GM23338 (cell line): Measurements from ENCODE around the gene PRDM11. TPM values are rescaled to one million over a fixed set of nuclear protein-coding genes. Genes with fewer than 3 reads are reported as not detected.

Source experiments
- ATAC-seq: fragments of 200-7000 bp; cut with Tn5 transposase; 3 replicates; pipeline ENCODE4 v1.9.1; 2020
- DNase-seq: peaks from one replicate; pipeline ENCODE4 v3.0.0-alpha.2; 2015; ENCODE audit warnings: low spot score
- H2AFZ ChIP-seq: fragments of 200-600 bp; sonication (generic); 2 replicates; pipeline ENCODE4 v1.8.0; 2016; ENCODE audit warnings: antibody characterized with exemption, mild to moderate bottlenecking, moderate library complexity
- H3F3A ChIP-seq: fragments of 200-600 bp; sonication (generic); replicated peaks from 2 replicates; pipeline ENCODE4 v1.8.0; 2017; ENCODE audit warnings: antibody characterized with exemption, mixed run types, low read depth
- H3K27ac ChIP-seq: fragments of 200-600 bp; sonication (generic); 2 replicates; pipeline ENCODE4 v1.6.1; 2016; ENCODE audit warnings: low read depth
- H3K27me3 ChIP-seq: fragments of 200-600 bp; sonication (generic); 2 replicates; pipeline ENCODE4 v1.8.0; 2016; ENCODE audit warnings: mild to moderate bottlenecking, mixed run types, moderate library complexity; ENCODE audit not compliant: insufficient read depth
- H3K36me3 ChIP-seq: fragments of 200-600 bp; sonication (generic); 2 replicates; pipeline ENCODE4 v1.8.0; 2016; ENCODE audit warnings: mild to moderate bottlenecking; ENCODE audit not compliant: insufficient read depth
- H3K4me1 ChIP-seq: fragments of 200-600 bp; sonication (generic); 2 replicates; pipeline ENCODE4 v1.8.0; 2016; ENCODE audit warnings: mild to moderate bottlenecking, moderate library complexity; ENCODE audit not compliant: insufficient read depth
- H3K4me2 ChIP-seq: fragments of 200-600 bp; sonication (generic); 2 replicates; pipeline ENCODE4 v1.7.1; 2017; ENCODE audit warnings: mixed run types
- H3K4me3 ChIP-seq: fragments of 200-600 bp; sonication (generic); 2 replicates; pipeline ENCODE4 v1.6.1; 2016; ENCODE audit warnings: mixed run types
- H3K79me2 ChIP-seq: fragments of 200-600 bp; sonication (generic); replicated peaks from 2 replicates; pipeline ENCODE4 v1.8.0; 2017; ENCODE audit warnings: mild to moderate bottlenecking; ENCODE audit not compliant: insufficient read depth
- H3K9me2 ChIP-seq: fragments of 200-600 bp; sonication (generic); 2 replicates; pipeline ENCODE4 v1.8.0; 2017; ENCODE audit not compliant: insufficient read depth
- H4K20me1 ChIP-seq: fragments of 200-600 bp; sonication (generic); replicated peaks from 2 replicates; pipeline ENCODE4 v1.8.0; 2017; ENCODE audit warnings: mild to moderate bottlenecking; ENCODE audit not compliant: insufficient read depth
- H3K27ac Mint-ChIP-seq: 2 replicates; pipeline ENCODE4 v1.8.0; 2020; ENCODE audit warnings: inconsistent platforms, mild to moderate bottlenecking, moderate library complexity, mixed read lengths
- H3K27me3 Mint-ChIP-seq: 3 replicates; pipeline ENCODE4 v1.8.0; 2022; ENCODE audit warnings: low read depth, mild to moderate bottlenecking, moderate library complexity, mixed read lengths, inconsistent platforms; ENCODE audit not compliant: insufficient read depth, poor library complexity
- H3K36me3 Mint-ChIP-seq: 3 replicates; pipeline ENCODE4 v1.8.0; 2021; ENCODE audit warnings: low read depth, mild to moderate bottlenecking, inconsistent platforms, moderate library complexity, mixed read lengths
- H3K4me1 Mint-ChIP-seq: 3 replicates; pipeline ENCODE4 v1.8.0; 2020; ENCODE audit warnings: mild to moderate bottlenecking, inconsistent platforms, mixed read lengths
- H3K4me3 Mint-ChIP-seq: 3 replicates; pipeline ENCODE4 v1.8.0; 2021; ENCODE audit warnings: moderate library complexity, mild to moderate bottlenecking, inconsistent platforms, mixed read lengths
- H3K9me3 Mint-ChIP-seq: 3 replicates; pipeline ENCODE4 v1.8.0; 2020; ENCODE audit warnings: moderate library complexity, mild to moderate bottlenecking, inconsistent platforms, mixed read lengths
- EZH2 ChIP-seq: fragments of 200-600 bp; sonication (generic); IDR thresholded peaks from one replicate; pipeline ENCODE4 v1.8.0; 2017; ENCODE audit warnings: antibody characterized with exemption, mild to moderate bottlenecking, low read depth; ENCODE audit not compliant: unreplicated experiment
- EZH2phosphoT487 ChIP-seq: fragments of 200-600 bp; sonication (generic); IDR thresholded peaks from one replicate; pipeline ENCODE4 v1.8.1; 2018; ENCODE audit warnings: antibody characterized with exemption; ENCODE audit not compliant: unreplicated experiment
- NANOG ChIP-seq: IDR thresholded peaks from 2 replicates; pipeline ENCODE4 v1.6.1; 2016; ENCODE audit warnings: antibody characterized with exemption, borderline replicate concordance
- POLR2AphosphoS5 ChIP-seq: IDR thresholded peaks from 2 replicates; pipeline ENCODE4 v1.6.1; 2016; ENCODE audit warnings: antibody characterized with exemption, low read depth
- ZNF114 ChIP-seq: fragments of 250-450 bp; sonication (Bioruptor Pico); IDR thresholded peaks from 2 replicates; pipeline ENCODE4 v1.5.0; 2020; ENCODE audit warnings: mild to moderate bottlenecking, moderate library complexity
- ZNF331 ChIP-seq: fragments of 250-450 bp; sonication (Bioruptor Pico); IDR thresholded peaks from 2 replicates; pipeline ENCODE4 v1.5.0; 2020; ENCODE audit warnings: low read depth, mild to moderate bottlenecking, moderate library complexity
- polyA plus RNA-seq: library from polyadenylated mRNA; unstranded; fragments of >200 nt; fragmentation: Nextera tagmentation; extraction: Ambion mirVana; gene quantifications from 2 replicates; pipeline ENCODE4 v1.2.1, GENCODE V29; 2016
- total RNA-seq: library from RNA; depleted of rRNA; stranded (reverse); fragments of >200 nt; shearing (Covaris generic); gene quantifications from 2 replicates; pipeline ENCODE4 v1.2.3, GENCODE V29; 2014
- TF ChIP-seq, protein P1 (sequence below), 2 experiments: fragments of 200-600 bp in 1 of 2; sonication (generic) in 1 of 2; conservative IDR thresholded peaks; 2 replicates each; pipeline versions ENCODE4 v1.5.1 to v1.6.1; 2016 to 2017; ENCODE audit warnings: antibody characterized with exemption in 2 of 2, low read depth in 2 of 2, mild to moderate bottlenecking in 2 of 2, moderate library complexity in 1 of 2
- TF ChIP-seq, protein P2 (sequence below): IDR thresholded peaks from one replicate; pipeline ENCODE4 v1.6.1; 2018; ENCODE audit warnings: antibody characterized with exemption; ENCODE audit not compliant: unreplicated experiment
- TF ChIP-seq, protein P3 (sequence below): IDR thresholded peaks from 2 replicates; pipeline ENCODE4 v1.6.1; 2016; ENCODE audit warnings: antibody characterized with exemption

Gene PRDM11
- total and polyA plus RNA-seq, 2 experiments from 2014 or later, result 0.97 to 10.4 TPM

DNA sequence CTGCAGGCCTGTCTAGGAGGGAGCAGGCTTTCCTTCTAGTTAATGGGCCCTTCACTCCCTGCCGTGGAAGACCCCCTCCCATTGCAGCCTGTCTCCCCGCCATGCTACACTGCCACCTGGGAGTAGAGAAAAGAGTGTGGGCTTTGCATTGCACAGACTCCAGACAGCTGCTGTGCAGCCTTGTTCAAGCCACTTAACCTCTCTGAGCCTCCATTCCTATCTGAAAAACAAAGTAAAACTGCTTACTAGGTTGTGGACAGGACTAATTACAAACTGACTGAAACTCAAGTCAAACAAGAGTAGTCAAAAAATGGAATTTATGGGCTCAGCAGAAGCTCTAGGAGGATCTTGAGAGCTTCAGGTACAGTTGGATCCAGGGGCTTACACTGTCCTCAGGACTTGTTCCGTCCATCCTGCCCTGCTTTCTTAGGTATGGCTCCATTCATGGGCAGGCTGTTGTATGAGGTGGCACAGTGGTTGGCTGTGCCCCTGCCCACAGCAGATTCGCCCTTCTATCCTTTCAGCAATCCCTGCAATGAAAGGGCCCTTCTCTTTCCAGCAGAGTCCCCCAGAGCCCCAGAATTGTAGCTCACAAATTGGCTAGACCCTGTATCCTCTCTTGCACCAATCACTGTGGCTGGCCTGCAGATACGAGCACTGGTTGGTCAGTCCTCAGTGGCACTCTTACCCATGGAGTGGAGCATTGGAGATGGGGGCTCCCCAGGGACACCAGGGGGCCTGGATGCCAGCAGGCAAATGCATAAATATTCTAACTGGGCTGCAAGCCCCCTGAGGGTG lies 19.6 kb downstream of the PRDM11 start:
- no peak for DNase-seq

DNA sequence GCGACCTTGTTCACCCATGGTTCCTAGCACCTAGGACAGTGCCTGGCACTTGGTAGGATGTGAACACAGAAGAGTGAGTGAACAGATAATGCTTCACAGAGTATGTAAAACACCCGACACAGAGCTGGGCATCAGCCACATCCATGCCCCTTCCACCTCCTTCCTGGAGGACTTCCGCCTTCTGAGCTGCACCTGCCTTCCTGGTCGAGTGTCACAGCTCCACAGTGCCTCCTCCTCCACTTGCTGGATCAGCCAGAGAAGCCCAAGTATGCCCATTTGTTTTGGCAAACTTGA lies 20.1 kb downstream of the PRDM11 start:
- ATAC-seq (no peak), DNase-seq (no peak)
- Mint-ChIP-seq H3K27me3 (peaks cover 8% of the 10 kb centered on the region), H3K4me1 (peaks cover 15% of the 10 kb centered on the region), H3K9me3 (no peaks in the 10 kb centered on the region), H3K27ac (no peak overlapping the region), H3K4me3 (no peak overlapping the region), H3K36me3 (no peaks in the 10 kb centered on the region)
- no peaks in the 10 kb centered on the region; the same call in 1 of the 2 replicates for H4K20me1 ChIP-seq
- H3K27me3 ChIP-seq, result no peaks in the 10 kb centered on the region
- TF ChIP-seq, protein P1, sequence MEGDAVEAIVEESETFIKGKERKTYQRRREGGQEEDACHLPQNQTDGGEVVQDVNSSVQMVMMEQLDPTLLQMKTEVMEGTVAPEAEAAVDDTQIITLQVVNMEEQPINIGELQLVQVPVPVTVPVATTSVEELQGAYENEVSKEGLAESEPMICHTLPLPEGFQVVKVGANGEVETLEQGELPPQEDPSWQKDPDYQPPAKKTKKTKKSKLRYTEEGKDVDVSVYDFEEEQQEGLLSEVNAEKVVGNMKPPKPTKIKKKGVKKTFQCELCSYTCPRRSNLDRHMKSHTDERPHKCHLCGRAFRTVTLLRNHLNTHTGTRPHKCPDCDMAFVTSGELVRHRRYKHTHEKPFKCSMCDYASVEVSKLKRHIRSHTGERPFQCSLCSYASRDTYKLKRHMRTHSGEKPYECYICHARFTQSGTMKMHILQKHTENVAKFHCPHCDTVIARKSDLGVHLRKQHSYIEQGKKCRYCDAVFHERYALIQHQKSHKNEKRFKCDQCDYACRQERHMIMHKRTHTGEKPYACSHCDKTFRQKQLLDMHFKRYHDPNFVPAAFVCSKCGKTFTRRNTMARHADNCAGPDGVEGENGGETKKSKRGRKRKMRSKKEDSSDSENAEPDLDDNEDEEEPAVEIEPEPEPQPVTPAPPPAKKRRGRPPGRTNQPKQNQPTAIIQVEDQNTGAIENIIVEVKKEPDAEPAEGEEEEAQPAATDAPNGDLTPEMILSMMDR (conservative IDR thresholded peaks at IDR 0.05; ENCODE audit: low read depth in 2 of 2), result no peak
- TF ChIP-seq NANOG (no peak), ZNF331 (CRISPR knock-in tag) (no peak), EZH2phosphoT487 (no peak), ZNF114 (no peak), POLR2AphosphoS5 (no peak)
- TF ChIP-seq, protein P2, sequence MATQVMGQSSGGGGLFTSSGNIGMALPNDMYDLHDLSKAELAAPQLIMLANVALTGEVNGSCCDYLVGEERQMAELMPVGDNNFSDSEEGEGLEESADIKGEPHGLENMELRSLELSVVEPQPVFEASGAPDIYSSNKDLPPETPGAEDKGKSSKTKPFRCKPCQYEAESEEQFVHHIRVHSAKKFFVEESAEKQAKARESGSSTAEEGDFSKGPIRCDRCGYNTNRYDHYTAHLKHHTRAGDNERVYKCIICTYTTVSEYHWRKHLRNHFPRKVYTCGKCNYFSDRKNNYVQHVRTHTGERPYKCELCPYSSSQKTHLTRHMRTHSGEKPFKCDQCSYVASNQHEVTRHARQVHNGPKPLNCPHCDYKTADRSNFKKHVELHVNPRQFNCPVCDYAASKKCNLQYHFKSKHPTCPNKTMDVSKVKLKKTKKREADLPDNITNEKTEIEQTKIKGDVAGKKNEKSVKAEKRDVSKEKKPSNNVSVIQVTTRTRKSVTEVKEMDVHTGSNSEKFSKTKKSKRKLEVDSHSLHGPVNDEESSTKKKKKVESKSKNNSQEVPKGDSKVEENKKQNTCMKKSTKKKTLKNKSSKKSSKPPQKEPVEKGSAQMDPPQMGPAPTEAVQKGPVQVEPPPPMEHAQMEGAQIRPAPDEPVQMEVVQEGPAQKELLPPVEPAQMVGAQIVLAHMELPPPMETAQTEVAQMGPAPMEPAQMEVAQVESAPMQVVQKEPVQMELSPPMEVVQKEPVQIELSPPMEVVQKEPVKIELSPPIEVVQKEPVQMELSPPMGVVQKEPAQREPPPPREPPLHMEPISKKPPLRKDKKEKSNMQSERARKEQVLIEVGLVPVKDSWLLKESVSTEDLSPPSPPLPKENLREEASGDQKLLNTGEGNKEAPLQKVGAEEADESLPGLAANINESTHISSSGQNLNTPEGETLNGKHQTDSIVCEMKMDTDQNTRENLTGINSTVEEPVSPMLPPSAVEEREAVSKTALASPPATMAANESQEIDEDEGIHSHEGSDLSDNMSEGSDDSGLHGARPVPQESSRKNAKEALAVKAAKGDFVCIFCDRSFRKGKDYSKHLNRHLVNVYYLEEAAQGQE, result peak; percentile 41
- TF ChIP-seq, protein P3, sequence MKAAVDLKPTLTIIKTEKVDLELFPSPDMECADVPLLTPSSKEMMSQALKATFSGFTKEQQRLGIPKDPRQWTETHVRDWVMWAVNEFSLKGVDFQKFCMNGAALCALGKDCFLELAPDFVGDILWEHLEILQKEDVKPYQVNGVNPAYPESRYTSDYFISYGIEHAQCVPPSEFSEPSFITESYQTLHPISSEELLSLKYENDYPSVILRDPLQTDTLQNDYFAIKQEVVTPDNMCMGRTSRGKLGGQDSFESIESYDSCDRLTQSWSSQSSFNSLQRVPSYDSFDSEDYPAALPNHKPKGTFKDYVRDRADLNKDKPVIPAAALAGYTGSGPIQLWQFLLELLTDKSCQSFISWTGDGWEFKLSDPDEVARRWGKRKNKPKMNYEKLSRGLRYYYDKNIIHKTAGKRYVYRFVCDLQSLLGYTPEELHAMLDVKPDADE, result no peak
- 0 out of 2 replicates have a peak, but pooled peaks cover 2% of the 10 kb centered on the region for H3K79me2 ChIP-seq
- no peaks in the 10 kb centered on the region for H3F3A ChIP-seq
- no peak overlapping the region for H2AFZ ChIP-seq
- H3K4me1 ChIP-seq, result no peaks in the 10 kb centered on the region
- no peaks in the 10 kb centered on the region for H3K9me2 ChIP-seq
- H3K27ac ChIP-seq, result no peak overlapping the region
- no peak overlapping the region for H3K4me2 ChIP-seq
- H3K36me3 ChIP-seq, result no peaks in the 10 kb centered on the region
- H3K4me3 ChIP-seq, result no peak overlapping the region

More for the DNA sequence above, 19.6 kb downstream of the PRDM11 start:
- Histone ChIP-seq H2AFZ (no peak overlapping the region), H3F3A (no peaks in the 10 kb centered on the region), H3K36me3 (no peaks in the 10 kb centered on the region), H3K79me2 (0 out of 2 replicates have a peak, but pooled peaks cover 2% of the 10 kb centered on the region), H3K27ac (no peak overlapping the region), H3K9me2 (no peaks in the 10 kb centered on the region), H3K4me1 (no peaks in the 10 kb centered on the region), H3K27me3 (no peaks in the 10 kb centered on the region), H4K20me1 (no peaks in the 10 kb centered on the region; the same call in 1 of the 2 replicates), H3K4me3 (no peak overlapping the region), H3K4me2 (no peak overlapping the region)
- no peak for ATAC-seq
- Mint-ChIP-seq H3K27ac (no peak overlapping the region), H3K9me3 (no peaks in the 10 kb centered on the region), H3K4me3 (no peak overlapping the region), H3K27me3 (peaks cover 10% of the 10 kb centered on the region), H3K4me1 (peaks cover 15% of the 10 kb centered on the region), H3K36me3 (no peaks in the 10 kb centered on the region)
- TF ChIP-seq, protein P1 (conservative IDR thresholded peaks at IDR 0.05; ENCODE audit: low read depth in 2 of 2), result 0 out of 4 replicates have a peak, but pooled peaks of 1 of the 2 experiments have one; percentile 7
- no peak for TF ChIP-seq EZH2
